ENCODE results near the gene DDX23. TPM values are rescaled to one million over a fixed set of nuclear protein-coding genes. Genes with fewer than 3 reads are reported as not detected.
"Not testable (repeated sequence)": the region's sequence is repeated elsewhere in the genome, so short reads cannot be mapped to it uniquely, and the experiment has no call there.

Gene DDX23
- total and polyA plus RNA-seq, 5 donors = 21.3 to 38.9 (median 34.8) TPM

DNA sequence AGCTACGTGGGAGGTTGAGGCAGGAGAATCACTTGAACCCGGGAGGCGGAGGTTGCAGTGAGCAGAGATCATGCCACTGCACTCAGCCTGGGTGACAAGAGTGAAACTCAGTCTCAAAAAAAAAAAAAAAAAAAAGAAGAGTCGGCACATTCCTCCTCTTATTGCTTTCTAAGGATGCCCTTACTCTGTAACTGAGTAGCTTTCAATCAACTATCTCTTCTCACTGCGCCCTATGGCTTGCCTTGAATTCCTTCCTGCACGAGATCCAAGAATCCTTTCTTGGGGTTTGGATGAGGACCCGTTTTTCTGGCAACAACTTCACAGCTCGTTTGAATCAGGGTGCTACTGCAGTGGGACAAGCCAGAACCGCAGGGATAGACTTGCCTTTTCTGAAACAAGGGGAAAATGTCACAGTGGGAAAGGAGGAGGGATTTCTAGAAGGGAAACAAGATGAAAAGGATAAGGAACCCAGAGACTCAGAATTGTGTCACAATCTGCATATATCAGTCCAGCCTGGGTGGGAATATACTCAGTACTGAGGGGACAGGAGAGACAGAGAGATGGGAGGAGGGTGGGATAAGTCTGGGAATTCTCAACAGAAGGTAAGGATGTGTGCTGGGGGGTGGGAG, 29.8 kb upstream of the DDX23 start:
- peak in 1 of 2 donors; percentile 2 for ATAC-seq
- H3K4me3 ChIP-seq (ENCODE audit: low read length) = no peak overlapping the region
- H3K27ac ChIP-seq (ENCODE audit: low read length) = peak overlapping the region; percentile 66
- no peaks in the 10 kb centered on the region for H3K27me3 ChIP-seq (ENCODE audit: control insufficient read depth, insufficient read depth)
- WGBS = 28% methylated on average over 9 of the region's 9 CpGs
- DNase-seq = no peak
- H3K4me1 ChIP-seq (ENCODE audit: control insufficient read depth, insufficient read depth, low read length) = peaks cover 2% of the 10 kb centered on the region
- H3K9me3 ChIP-seq (ENCODE audit: control insufficient read depth, low read length) = no peaks in the 10 kb centered on the region
- intact Hi-C loops (cut with DNase I) = no loop called here

DNA sequence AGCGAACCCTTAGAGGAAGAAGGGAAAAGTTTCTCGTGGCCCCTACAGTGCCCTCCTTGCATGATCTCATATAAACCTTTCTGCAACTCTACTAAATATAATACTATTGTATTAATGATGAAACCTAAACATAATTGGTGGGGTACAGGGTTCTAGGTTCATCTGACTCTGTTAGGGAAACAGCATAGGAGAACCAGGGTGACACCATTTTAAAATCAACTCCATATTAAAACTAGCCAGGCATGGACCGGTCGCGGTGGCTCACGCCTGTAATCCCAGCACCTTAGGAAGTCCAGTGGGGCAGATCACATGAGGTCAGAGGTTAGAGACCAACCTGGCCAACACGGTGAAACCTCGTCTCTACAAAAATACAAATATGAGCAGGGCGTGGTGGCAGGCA, 28.7 kb upstream of the DDX23 start:
- Histone ChIP-seq H3K4me1 (ENCODE audit: control insufficient read depth, insufficient read depth, low read length) (peaks cover 2% of the 10 kb centered on the region), H3K4me3 (ENCODE audit: low read length) (no peak overlapping the region), H3K27ac (ENCODE audit: low read length) (no peak overlapping the region), H3K9me3 (ENCODE audit: control insufficient read depth, low read length) (no peaks in the 10 kb centered on the region), H3K27me3 (ENCODE audit: control insufficient read depth, insufficient read depth) (no peaks in the 10 kb centered on the region)
- ATAC-seq = no peak
- no peak for DNase-seq
- intact Hi-C loops (cut with DNase I) = no loop called here
- WGBS = 80% methylated on average over 9 of the region's 9 CpGs

DNA sequence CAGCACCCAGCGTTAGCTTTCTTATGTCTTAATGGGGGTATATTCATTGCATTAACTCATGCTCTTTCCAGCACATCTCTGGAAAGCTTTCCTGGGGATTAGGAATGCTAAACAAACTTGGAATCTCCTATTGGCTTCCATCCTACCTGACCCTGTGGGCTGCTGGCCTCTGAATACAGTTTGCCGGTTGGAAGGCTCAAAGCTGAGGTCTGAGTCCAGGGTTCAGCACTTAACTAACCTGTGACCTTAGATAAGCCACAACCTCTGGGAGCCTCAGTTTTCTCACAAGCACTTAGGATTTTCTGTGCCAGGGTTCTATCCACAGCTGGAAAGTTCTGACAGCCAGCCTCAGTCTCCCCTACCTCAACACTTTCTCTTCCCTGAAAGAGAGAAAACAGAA, 26.6 kb upstream of the DDX23 start:
- no peak for DNase-seq
- Histone ChIP-seq H3K27me3 (ENCODE audit: control insufficient read depth, insufficient read depth) (no peaks in the 10 kb centered on the region), H3K9me3 (ENCODE audit: control insufficient read depth, low read length) (no peaks in the 10 kb centered on the region), H3K27ac (ENCODE audit: low read length) (no peak overlapping the region), H3K4me1 (ENCODE audit: control insufficient read depth, insufficient read depth, low read length) (peaks cover 2% of the 10 kb centered on the region), H3K4me3 (ENCODE audit: low read length) (no peak overlapping the region)
- intact Hi-C loops (cut with DNase I) = no loop called here
- WGBS = 83% methylated on average over 2 of the region's 2 CpGs
- no peak for ATAC-seq

GRCh38 chr12:48875944-48876515, 24.1 kb upstream of the DDX23 start:
- no peak for ATAC-seq
- WGBS = 66% methylated on average over 4 of the region's 4 CpGs

GRCh38 chr12:48873534-48873933, 21.6 kb upstream of the DDX23 start:
- ATAC-seq; intact Hi-C loops (cut with DNase I): not testable (repeated sequence)

More at GRCh38 chr12:48875944-48876515, 24.1 kb upstream of the DDX23 start:
- no peak for DNase-seq
- no peak overlapping the region for H3K27ac ChIP-seq (ENCODE audit: low read length)
- no peaks in the 10 kb centered on the region for H3K27me3 ChIP-seq (ENCODE audit: control insufficient read depth, insufficient read depth)
- H3K9me3 ChIP-seq (ENCODE audit: control insufficient read depth, low read length) = no peaks in the 10 kb centered on the region
- H3K4me3 ChIP-seq (ENCODE audit: low read length) = no peak overlapping the region
- intact Hi-C loops (cut with DNase I) = no loop called here
- H3K4me1 ChIP-seq (ENCODE audit: control insufficient read depth, insufficient read depth, low read length) = no peaks in the 10 kb centered on the region

GRCh38 chr12:48873096-48873495, 21.1 kb upstream of the DDX23 start:
- H3K4me3 ChIP-seq (ENCODE audit: low read length) = no peak overlapping the region
- H3K4me1 ChIP-seq (ENCODE audit: control insufficient read depth, insufficient read depth, low read length) = no peaks in the 10 kb centered on the region
- H3K27me3 ChIP-seq (ENCODE audit: control insufficient read depth, insufficient read depth) = no peaks in the 10 kb centered on the region
- DNase-seq = no peak
- no peak for ATAC-seq
- intact Hi-C loops (cut with DNase I) = no loop called here
- no peak overlapping the region for H3K27ac ChIP-seq (ENCODE audit: low read length)
- no peaks in the 10 kb centered on the region for H3K9me3 ChIP-seq (ENCODE audit: control insufficient read depth, low read length)
- WGBS = 88% methylated on average over 4 of the region's 4 CpGs

More at GRCh38 chr12:48873534-48873933, 21.6 kb upstream of the DDX23 start:
- H3K4me1 ChIP-seq (ENCODE audit: control insufficient read depth, insufficient read depth, low read length); DNase-seq; H3K27me3 ChIP-seq (ENCODE audit: control insufficient read depth, insufficient read depth); H3K27ac ChIP-seq (ENCODE audit: low read length); H3K4me3 ChIP-seq (ENCODE audit: low read length); H3K9me3 ChIP-seq (ENCODE audit: control insufficient read depth, low read length): not testable (repeated sequence)
- 90% methylated on average over 8 of the region's 8 CpGs for WGBS

- ATAC-seq (no peak), DNase-seq (no peak)
- H3K4me1 ChIP-seq (ENCODE audit: control insufficient read depth, insufficient read depth, low read length) = no peaks in the 10 kb centered on the region
- no peak overlapping the region for H3K27ac ChIP-seq (ENCODE audit: low read length)
- H3K27me3 ChIP-seq (ENCODE audit: control insufficient read depth, insufficient read depth) = no peaks in the 10 kb centered on the region
- H3K4me3 ChIP-seq (ENCODE audit: low read length) = no peak overlapping the region
- no peaks in the 10 kb centered on the region for H3K9me3 ChIP-seq (ENCODE audit: control insufficient read depth, low read length)
- 73% methylated on average over 2 of the region's 2 CpGs for WGBS
- intact Hi-C loops (cut with DNase I) = no loop called here
Measured at GRCh38 chr12:48869191-48869590, 17.2 kb upstream of the DDX23 start.

DNA sequence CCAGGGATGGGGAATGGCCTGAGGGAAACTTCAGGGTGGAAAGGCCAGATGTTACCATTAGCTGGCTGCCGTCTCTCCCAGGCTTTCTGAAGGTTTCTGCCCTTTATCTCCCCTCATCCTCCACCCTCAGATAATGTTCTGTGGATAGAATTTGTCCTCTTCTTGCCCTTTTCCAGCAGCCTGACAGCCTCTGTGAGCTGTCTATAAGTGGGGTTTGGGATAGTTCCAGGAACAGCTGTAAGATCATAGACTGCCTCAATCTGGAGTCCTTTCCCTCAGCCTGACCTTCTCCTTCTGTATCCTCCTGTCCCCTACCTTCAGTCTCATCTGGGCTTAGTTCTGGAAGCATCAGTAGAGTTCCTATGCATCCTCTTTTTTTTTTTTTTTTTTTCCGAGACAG, 16.5 kb upstream of the DDX23 start:
- Histone ChIP-seq H3K27me3 (ENCODE audit: control insufficient read depth, insufficient read depth) (no peaks in the 10 kb centered on the region), H3K27ac (ENCODE audit: low read length) (no peak overlapping the region), H3K4me1 (ENCODE audit: control insufficient read depth, insufficient read depth, low read length) (no peaks in the 10 kb centered on the region), H3K9me3 (ENCODE audit: control insufficient read depth, low read length) (no peaks in the 10 kb centered on the region), H3K4me3 (ENCODE audit: low read length) (no peak overlapping the region)
- WGBS = 68% methylated on average over 2 of the region's 2 CpGs
- intact Hi-C loops (cut with DNase I) = no loop called here
- DNase-seq = no peak
- no peak for ATAC-seq

DNA sequence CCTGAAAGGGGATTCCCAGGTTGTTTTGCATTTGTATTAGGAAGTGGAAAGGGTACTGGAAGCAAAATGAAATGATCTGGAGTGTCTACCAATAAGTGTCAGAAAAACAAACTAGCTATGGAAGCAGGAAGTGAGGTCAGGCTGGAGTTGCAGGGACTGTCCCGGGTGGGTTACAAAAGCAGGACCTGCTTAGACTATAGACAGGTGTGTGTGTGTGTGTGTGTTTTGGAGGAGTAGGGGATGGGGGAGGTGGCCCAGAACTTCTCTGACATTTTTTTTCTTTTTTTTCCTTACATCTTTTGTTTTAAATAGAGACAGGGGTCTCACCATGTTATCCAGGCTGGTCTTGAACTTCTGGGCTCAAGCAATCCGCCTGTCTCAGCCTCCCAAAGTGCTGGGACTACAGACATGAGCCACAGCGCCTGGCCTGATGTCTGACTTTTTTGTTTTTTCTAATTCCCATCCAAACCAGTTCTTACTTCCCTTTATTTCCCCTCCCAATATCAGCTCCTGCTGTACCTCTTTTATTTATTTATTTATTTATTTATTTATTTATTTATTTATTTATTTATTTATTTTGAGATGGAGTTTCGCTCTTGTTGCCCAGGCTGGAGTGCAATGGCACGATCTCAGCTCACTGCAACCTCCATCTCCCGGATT, 14.2 kb upstream of the DDX23 start:
- intact Hi-C loops (cut with DNase I) = no loop called here
- no peak for DNase-seq
- no peaks in the 10 kb centered on the region for H3K27me3 ChIP-seq (ENCODE audit: control insufficient read depth, insufficient read depth)
- no peaks in the 10 kb centered on the region for H3K9me3 ChIP-seq (ENCODE audit: control insufficient read depth, low read length)
- peak; percentile 8 to 10 for ATAC-seq
- 73% methylated on average over 6 of the region's 6 CpGs for WGBS
- peak overlapping the region; percentile 71 for H3K4me3 ChIP-seq (ENCODE audit: low read length)
- no peak overlapping the region for H3K27ac ChIP-seq (ENCODE audit: low read length)
- H3K4me1 ChIP-seq (ENCODE audit: control insufficient read depth, insufficient read depth, low read length) = no peaks in the 10 kb centered on the region

DNA sequence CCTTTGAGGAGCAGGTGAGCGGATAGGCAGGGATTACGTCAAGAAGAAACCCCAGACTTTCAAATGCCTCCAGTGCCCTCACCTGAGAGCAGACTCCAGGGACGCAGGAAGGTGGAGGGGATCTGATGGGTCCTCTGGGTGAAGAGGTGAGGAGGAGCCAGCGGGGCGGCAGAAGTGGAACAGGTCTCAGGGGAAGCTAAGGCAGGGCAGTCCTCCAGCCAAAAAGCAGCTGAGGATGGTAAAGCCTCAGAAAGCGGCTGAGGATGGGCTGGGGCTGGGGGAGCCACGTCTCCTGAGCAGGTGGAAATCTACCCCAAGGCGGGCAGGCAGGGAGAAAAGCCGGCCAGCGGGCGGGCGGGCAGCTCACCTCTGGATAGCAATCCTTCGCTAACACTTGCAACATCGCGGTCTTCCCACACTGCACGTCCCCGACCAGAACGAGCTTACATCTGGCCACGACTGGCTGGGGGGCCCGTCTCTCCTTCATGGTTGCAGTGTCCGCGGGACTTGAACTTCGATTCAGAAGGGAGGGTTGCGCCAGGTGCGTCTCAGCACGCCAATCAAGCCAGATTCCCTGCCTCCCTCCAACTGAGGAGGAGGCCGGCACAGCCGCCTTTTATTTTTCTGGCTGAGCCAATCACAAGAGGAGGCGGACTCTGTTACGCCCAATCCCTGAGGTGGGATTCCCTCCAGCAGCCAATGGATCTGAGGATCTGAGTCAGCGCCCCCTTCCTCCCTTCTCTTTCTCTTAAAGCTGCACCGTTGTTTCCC, 13.5 kb upstream of the DDX23 start, which contains the start of gene RND1:
RND1 (minus strand) TSS at position 590 of the 771 bp plus-strand sequence; CDS start at position 487, 103 bp downstream.
- DNase-seq = peak; percentile 89 to 94 (median 92)
- no peak within 1 kb of the TSS for H3K27ac ChIP-seq (ENCODE audit: low read length)

DNA sequence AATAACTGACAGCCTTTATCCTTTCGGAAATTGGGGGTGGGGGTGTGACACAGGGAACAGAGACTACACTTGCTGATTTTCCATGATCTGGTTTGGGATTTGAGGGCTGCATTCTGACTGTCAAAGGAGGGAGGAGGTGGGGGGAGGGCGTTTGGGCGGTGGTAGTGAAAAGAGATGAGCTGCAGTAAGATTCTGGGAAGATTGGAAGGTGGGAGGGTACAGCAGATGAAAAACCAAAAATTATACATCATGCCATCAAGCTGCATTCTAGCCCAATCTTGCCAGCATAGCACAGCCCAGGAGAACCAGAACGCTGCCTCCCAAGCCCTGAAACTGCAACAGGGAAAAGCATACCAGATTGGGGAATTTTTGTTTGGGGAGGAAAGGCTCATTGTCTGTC, 11.3 kb upstream of the DDX23 start:
- 70% methylated on average over 4 of the region's 4 CpGs for WGBS
- Histone ChIP-seq H3K27ac (ENCODE audit: low read length) (no peak overlapping the region), H3K4me1 (ENCODE audit: control insufficient read depth, insufficient read depth, low read length) (no peaks in the 10 kb centered on the region), H3K4me3 (ENCODE audit: low read length) (no peak overlapping the region), H3K27me3 (ENCODE audit: control insufficient read depth, insufficient read depth) (no peaks in the 10 kb centered on the region), H3K9me3 (ENCODE audit: control insufficient read depth, low read length) (no peaks in the 10 kb centered on the region)
- ATAC-seq (no peak), DNase-seq (no peak)
- intact Hi-C loops (cut with DNase I) = no loop called here

More for the DNA sequence above, 13.5 kb upstream of the DDX23 start, which contains the start of gene RND1:
- Histone ChIP-seq H3K4me3 (ENCODE audit: low read length) (peak within 1 kb of the TSS; percentile 71), H3K9me3 (ENCODE audit: control insufficient read depth, low read length) (no peaks in the 10 kb centered on the region), H3K4me1 (ENCODE audit: control insufficient read depth, insufficient read depth, low read length) (no peaks in the 10 kb centered on the region), H3K27me3 (ENCODE audit: control insufficient read depth, insufficient read depth) (no peaks in the 10 kb centered on the region)
- ATAC-seq = peak; percentile 97 to 98
- intact Hi-C loops (cut with DNase I) = no loop called here
- 2% methylated on average over 32 of the region's 32 CpGs for WGBS

Data from right cardiac atrium (tissue), 5 donors.